Panc1 (cell line): ENCODE measurements around the gene C1orf74. TPM values are rescaled to one million over a fixed set of nuclear protein-coding genes. Genes with fewer than 3 reads are reported as not detected.

Experiments
- ATAC-seq: fragments of 200-7000 bp; cut with Tn5 transposase; 2 replicates; pipeline ENCODE4 v1.9.1; 2020; ENCODE audit warnings: mild to moderate bottlenecking, moderate library complexity
- BruUV-seq: library from RNA; stranded (reverse); fragments of 400-500 nt; replicated peaks from 2 replicates; lab custom pipeline; 2021; lab: Mats Ljungman, UMichigan
- CTCF ChIA-PET: fragments of 300-600 bp; sonication (Branson Sonifier 250); formaldehyde crosslinking; loops from one replicate; lab custom pipeline; 2022; ENCODE audit warnings: antibody characterized with exemption; lab: Charles Lee
- POLR2A ChIA-PET: fragments of 300-600 bp; sonication (Branson Sonifier 250); formaldehyde crosslinking; loops from one replicate; lab custom pipeline; 2022; ENCODE audit warnings: antibody characterized with exemption; lab: Charles Lee
- DNase-seq: peaks from one replicate; pipeline ENCODE4 v3.0.0-alpha.2; 2010; ENCODE audit warnings: low read depth, low spot score
- H3K27ac ChIP-seq: 2 replicates; pipeline ENCODE4 v1.5.1; 2011; ENCODE audit warnings: mild to moderate bottlenecking, low read length, inconsistent platforms
- H3K27me3 ChIP-seq: fragments of 200-500 bp; sonication (Bioruptor generic); 2 replicates; pipeline ENCODE4 v1.6.0; 2014; ENCODE audit warnings: low read length, inconsistent platforms; ENCODE audit not compliant: control insufficient read depth, insufficient read depth
- H3K36me3 ChIP-seq: fragments of 200-500 bp; sonication (Bioruptor generic); 2 replicates; pipeline ENCODE4 v1.5.1; 2014; ENCODE audit warnings: inconsistent platforms, mild to moderate bottlenecking, low read length, moderate library complexity; ENCODE audit not compliant: control insufficient read depth, insufficient read depth
- H3K4me1 ChIP-seq: 2 replicates; pipeline ENCODE4 v1.5.1; 2011; ENCODE audit warnings: inconsistent platforms, mild to moderate bottlenecking, low read length, moderate library complexity; ENCODE audit not compliant: control insufficient read depth, insufficient read depth
- H3K4me3 ChIP-seq, 2 experiments: 2 replicates each; pipeline ENCODE4 v1.5.1; 2011 to 2012; ENCODE audit warnings: low read depth in 2 of 2, low read length in 2 of 2, mild to moderate bottlenecking in 2 of 2, inconsistent platforms in 1 of 2, moderate library complexity in 1 of 2
- H3K9me3 ChIP-seq: fragments of 200-500 bp; sonication (Bioruptor generic); 2 replicates; pipeline ENCODE4 v1.5.1; 2014; ENCODE audit warnings: low read depth, mild to moderate bottlenecking, inconsistent platforms, low read length, moderate library complexity; ENCODE audit not compliant: control insufficient read depth, insufficient read depth
- POLR2AphosphoS5 ChIP-seq: IDR thresholded peaks from 2 replicates; pipeline ENCODE4 v1.6.1; 2012; ENCODE audit warnings: mild to moderate bottlenecking, low read depth, low read length, moderate library complexity
- SIN3A ChIP-seq: IDR thresholded peaks from 2 replicates; pipeline ENCODE4 v1.6.1; 2012; ENCODE audit warnings: low read depth, mild to moderate bottlenecking, low read length, moderate library complexity, borderline replicate concordance; ENCODE audit not compliant: insufficient read depth
- TCF7L2 ChIP-seq: IDR thresholded peaks from 2 replicates; pipeline ENCODE4 v1.6.1; 2011; ENCODE audit warnings: mild to moderate bottlenecking, low read depth, low read length, inconsistent platforms
- in situ Hi-C: cut with HindIII; loops from 2 replicates; pipeline ENCODE4 v1.10.0; 2016; ENCODE audit warnings: low sequenced_read_pairs, low pct_unique_long_range_greater_than_20kb
- intact Hi-C: fragments of 100-400 bp; cut with micrococcal nuclease; formaldehyde crosslinking; loops from one replicate; pipeline ENCODE4 v1.10.0; 2022; ENCODE audit not compliant: unreplicated experiment
- total RNA-seq: library from RNA; stranded (reverse); gene quantifications from one replicate; pipeline ENCODE4 v1.2.1, GENCODE V29; 2021; ENCODE audit not compliant: unreplicated experiment
- TF ChIP-seq, protein P1 (sequence below): fragments of 450-650 bp; IDR thresholded peaks from 2 replicates; pipeline ENCODE4 v1.5.1; 2017; ENCODE audit warnings: mild to moderate bottlenecking
- TF ChIP-seq, protein P2 (sequence below), 2 experiments: IDR thresholded peaks; 2 replicates each; pipeline ENCODE4 v1.6.1; 2011 to 2012; ENCODE audit warnings: low read depth in 2 of 2, control low read depth in 1 of 2, low read length in 1 of 2, mild to moderate bottlenecking in 1 of 2, moderate library complexity in 1 of 2; ENCODE audit not compliant: insufficient read depth in 1 of 2

The C1orf74 gene
- total RNA-seq, 1 experiment from 2014 or later: 1.7 TPM

DNA sequence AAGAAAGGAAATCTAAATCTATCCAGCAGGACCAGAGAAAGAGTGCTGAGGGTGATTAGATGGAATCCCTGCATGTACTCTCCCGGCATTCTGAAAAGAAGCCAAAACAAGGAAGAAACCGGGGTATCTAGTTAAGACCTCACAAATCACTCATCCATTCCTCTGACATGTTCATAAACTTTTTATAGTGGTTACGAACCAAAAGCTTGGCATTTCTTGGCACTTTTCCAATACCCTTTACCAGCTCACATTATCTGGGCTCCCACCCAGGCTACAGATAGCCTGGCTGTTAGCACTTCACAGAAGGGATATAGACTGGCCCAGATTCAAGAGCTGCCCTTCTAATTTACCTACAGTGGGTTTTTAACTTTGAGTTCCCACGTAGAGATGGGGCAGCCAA, 1.8 kb upstream of the C1orf74 start:
- no peak overlapping the region for H3K4me3 ChIP-seq
- POLR2A ChIA-PET: interaction anchor here (0.6 kb wide), 1 partner anchor 111 kb away, joined by 4 read pairs; no protein-coding TSS in a partner anchor
- peaks cover 7% of the 10 kb centered on the region; the same call in 1 of the 2 replicates for H3K9me3 ChIP-seq
- intact Hi-C loops: no loop called here
- no peak for DNase-seq
- BruUV-seq: no TSS peak
- CTCF ChIA-PET: interaction anchor here (0.6 kb wide), 1 partner anchor 1496 kb away, joined by 3 read pairs; no protein-coding TSS in a partner anchor
- TF ChIP-seq, protein P1, sequence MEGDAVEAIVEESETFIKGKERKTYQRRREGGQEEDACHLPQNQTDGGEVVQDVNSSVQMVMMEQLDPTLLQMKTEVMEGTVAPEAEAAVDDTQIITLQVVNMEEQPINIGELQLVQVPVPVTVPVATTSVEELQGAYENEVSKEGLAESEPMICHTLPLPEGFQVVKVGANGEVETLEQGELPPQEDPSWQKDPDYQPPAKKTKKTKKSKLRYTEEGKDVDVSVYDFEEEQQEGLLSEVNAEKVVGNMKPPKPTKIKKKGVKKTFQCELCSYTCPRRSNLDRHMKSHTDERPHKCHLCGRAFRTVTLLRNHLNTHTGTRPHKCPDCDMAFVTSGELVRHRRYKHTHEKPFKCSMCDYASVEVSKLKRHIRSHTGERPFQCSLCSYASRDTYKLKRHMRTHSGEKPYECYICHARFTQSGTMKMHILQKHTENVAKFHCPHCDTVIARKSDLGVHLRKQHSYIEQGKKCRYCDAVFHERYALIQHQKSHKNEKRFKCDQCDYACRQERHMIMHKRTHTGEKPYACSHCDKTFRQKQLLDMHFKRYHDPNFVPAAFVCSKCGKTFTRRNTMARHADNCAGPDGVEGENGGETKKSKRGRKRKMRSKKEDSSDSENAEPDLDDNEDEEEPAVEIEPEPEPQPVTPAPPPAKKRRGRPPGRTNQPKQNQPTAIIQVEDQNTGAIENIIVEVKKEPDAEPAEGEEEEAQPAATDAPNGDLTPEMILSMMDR: no peak
- ATAC-seq: no peak
- in situ Hi-C loops: no loop called here
- H3K27ac ChIP-seq: no peak overlapping the region
- H3K4me1 ChIP-seq: peaks cover 4% of the 10 kb centered on the region; the same call in 1 of the 2 replicates
- H3K27me3 ChIP-seq: 0 out of 2 replicates have a peak, but pooled peaks cover 2% of the 10 kb centered on the region
- H3K36me3 ChIP-seq: no peaks in the 10 kb centered on the region; the same call in 1 of the 2 replicates

DNA sequence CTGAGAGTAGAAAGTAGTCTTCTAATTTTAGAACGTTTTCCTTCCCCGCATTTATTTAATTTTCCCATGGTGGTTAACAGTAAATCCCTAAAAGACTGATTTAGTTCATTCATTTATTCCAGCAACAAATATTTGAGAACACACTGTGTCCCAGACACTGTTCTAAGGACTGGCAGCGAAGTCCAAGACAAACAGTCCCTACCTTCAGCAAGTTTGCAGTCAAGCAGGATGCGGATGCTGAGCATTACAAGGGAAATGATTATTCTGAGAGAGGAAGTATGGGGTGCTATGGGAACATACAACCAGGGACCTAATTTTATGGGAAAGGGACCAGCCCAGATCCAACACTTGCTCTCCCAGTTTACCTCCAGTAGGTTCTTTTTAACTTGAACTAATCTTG, 1.2 kb upstream of the C1orf74 start:
- ChIA-PET POLR2A (interaction anchor here (0.6 kb wide), 1 partner anchor 111 kb away, joined by 4 read pairs; no protein-coding TSS in a partner anchor), CTCF (no interaction called here)
- Histone ChIP-seq H3K36me3 (no peaks in the 10 kb centered on the region; the same call in 1 of the 2 replicates), H3K27ac (no peak overlapping the region), H3K9me3 (peaks cover 7% of the 10 kb centered on the region; the same call in 1 of the 2 replicates), H3K27me3 (0 out of 2 replicates have a peak, but pooled peaks cover 2% of the 10 kb centered on the region), H3K4me1 (peaks cover 4% of the 10 kb centered on the region; the same call in 1 of the 2 replicates), H3K4me3 (no peak overlapping the region)
- intact Hi-C loops (no loop called here), in situ Hi-C loops (no loop called here)
- TF ChIP-seq POLR2AphosphoS5 (no peak), SIN3A (no peak), TCF7L2 (no peak)
- TF ChIP-seq, protein P2, sequence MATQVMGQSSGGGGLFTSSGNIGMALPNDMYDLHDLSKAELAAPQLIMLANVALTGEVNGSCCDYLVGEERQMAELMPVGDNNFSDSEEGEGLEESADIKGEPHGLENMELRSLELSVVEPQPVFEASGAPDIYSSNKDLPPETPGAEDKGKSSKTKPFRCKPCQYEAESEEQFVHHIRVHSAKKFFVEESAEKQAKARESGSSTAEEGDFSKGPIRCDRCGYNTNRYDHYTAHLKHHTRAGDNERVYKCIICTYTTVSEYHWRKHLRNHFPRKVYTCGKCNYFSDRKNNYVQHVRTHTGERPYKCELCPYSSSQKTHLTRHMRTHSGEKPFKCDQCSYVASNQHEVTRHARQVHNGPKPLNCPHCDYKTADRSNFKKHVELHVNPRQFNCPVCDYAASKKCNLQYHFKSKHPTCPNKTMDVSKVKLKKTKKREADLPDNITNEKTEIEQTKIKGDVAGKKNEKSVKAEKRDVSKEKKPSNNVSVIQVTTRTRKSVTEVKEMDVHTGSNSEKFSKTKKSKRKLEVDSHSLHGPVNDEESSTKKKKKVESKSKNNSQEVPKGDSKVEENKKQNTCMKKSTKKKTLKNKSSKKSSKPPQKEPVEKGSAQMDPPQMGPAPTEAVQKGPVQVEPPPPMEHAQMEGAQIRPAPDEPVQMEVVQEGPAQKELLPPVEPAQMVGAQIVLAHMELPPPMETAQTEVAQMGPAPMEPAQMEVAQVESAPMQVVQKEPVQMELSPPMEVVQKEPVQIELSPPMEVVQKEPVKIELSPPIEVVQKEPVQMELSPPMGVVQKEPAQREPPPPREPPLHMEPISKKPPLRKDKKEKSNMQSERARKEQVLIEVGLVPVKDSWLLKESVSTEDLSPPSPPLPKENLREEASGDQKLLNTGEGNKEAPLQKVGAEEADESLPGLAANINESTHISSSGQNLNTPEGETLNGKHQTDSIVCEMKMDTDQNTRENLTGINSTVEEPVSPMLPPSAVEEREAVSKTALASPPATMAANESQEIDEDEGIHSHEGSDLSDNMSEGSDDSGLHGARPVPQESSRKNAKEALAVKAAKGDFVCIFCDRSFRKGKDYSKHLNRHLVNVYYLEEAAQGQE (IDR thresholded peaks at IDR 0.05; ENCODE audit: insufficient read depth in 1 of 2, low read depth in 2 of 2, low read length in 1 of 2): no peak
- TF ChIP-seq, protein P1: no peak
- no peak for DNase-seq
- BruUV-seq: no TSS peak
- ATAC-seq: no peak
